K562 (cell line): ENCODE measurements around the gene LGALS7. TPM values are rescaled to one million over a fixed set of nuclear protein-coding genes. Genes with fewer than 3 reads are reported as not detected.
A peak's percentile ranks its signal among the peaks of the same experiment; 100 is the strongest.

Experiments used
- ATAC-seq: fragments of 200-7000 bp; cut with Tn5 transposase; 3 replicates; pipeline ENCODE4 v1.9.1; 2020; ENCODE audit warnings: moderate library complexity
- BruUV-seq: library from RNA; stranded (reverse); fragments of 400-500 nt; replicated peaks from 2 replicates; lab custom pipeline; 2021; lab: Mats Ljungman, UMichigan
- CTCF ChIA-PET: fragments of 300-600 bp; formaldehyde crosslinking; extraction: SDS; loops from one replicate; lab custom pipeline; 2021; ENCODE audit warnings: low intra/inter-chr PET ratio; lab: Yijun Ruan, JAX
- POLR2A ChIA-PET: fragments of 300-600, 350-650 bp; sonication (Branson Sonifier 250); formaldehyde crosslinking; extraction: SDS; loops from one replicate; lab custom pipeline; 2021; ENCODE audit warnings: antibody characterized with exemption, inconsistent platforms; lab: Yijun Ruan, JAX
- DNase-seq, 4 experiments: peaks; one replicate each; pipeline versions ENCODE4 v3.0.0 to v3.0.0-alpha.2; 2011 to 2018; ENCODE audit warnings: low spot score in 3 of 4, mixed read lengths in 3 of 4; ENCODE audit errors: extremely low read depth in 1 of 4
- FAIRE-seq: peaks from 2 replicates; lab custom pipeline; 2011; peaks lifted over from hg19 to GRCh38; lab: Jason Lieb, UNC
- H2AFZ ChIP-seq: 2 replicates; pipeline ENCODE4 v1.6.0; 2011; ENCODE audit warnings: low read depth, low read length, control low read depth, inconsistent platforms
- H3K27ac ChIP-seq: fragments of 200-600 bp; 3 replicates; pipeline ENCODE4 v1.8.0; 2011; ENCODE audit warnings: low read depth, mild to moderate bottlenecking, control low read depth, inconsistent platforms, low read length, moderate library complexity, mixed read lengths; ENCODE audit errors: extremely low read depth
- H3K27me3 ChIP-seq, 2 experiments: fragments of 300-600 bp in 1 of 2; 2 replicates in 1 of 2; 3 replicates in 1 of 2; pipeline versions ENCODE4 v1.6.0 to v1.8.0; 2011; ENCODE audit warnings: inconsistent platforms in 2 of 2, low read length in 2 of 2, mild to moderate bottlenecking in 1 of 2, mixed read lengths in 1 of 2, moderate library complexity in 1 of 2; ENCODE audit not compliant: control insufficient read depth in 2 of 2, insufficient read depth in 2 of 2
- H3K36me3 ChIP-seq: fragments of 300-600 bp; 3 replicates; pipeline ENCODE4 v1.8.0; 2011; ENCODE audit warnings: mild to moderate bottlenecking, low read length, inconsistent platforms; ENCODE audit not compliant: control insufficient read depth, insufficient read depth
- H3K4me1 ChIP-seq, 2 experiments: fragments of 200-600 bp in 1 of 2; replicated peaks in 1 of 2; 2 replicates in 1 of 2; 3 replicates in 1 of 2; pipeline versions ENCODE4 v1.5.1 to v1.8.0; 2011; ENCODE audit warnings: inconsistent platforms in 2 of 2, low read length in 2 of 2, mild to moderate bottlenecking in 1 of 2, mixed read lengths in 1 of 2, moderate library complexity in 1 of 2; ENCODE audit not compliant: control insufficient read depth in 2 of 2, insufficient read depth in 2 of 2
- H3K4me2 ChIP-seq: 2 replicates; pipeline ENCODE4 v1.6.1; 2011; ENCODE audit warnings: low read length, control low read depth, inconsistent platforms, mixed read lengths; ENCODE audit not compliant: insufficient read depth
- H3K4me3 ChIP-seq: fragments of 200-600 bp; sonication (generic), shearing (Covaris generic); 2 replicates; pipeline ENCODE4 v1.5.1; 2016; ENCODE audit warnings: control low read depth, inconsistent platforms
- H3K79me2 ChIP-seq: fragments of 200-600 bp; 3 replicates; pipeline ENCODE4 v1.8.0; 2011; ENCODE audit warnings: low read length, inconsistent platforms; ENCODE audit not compliant: control insufficient read depth, insufficient read depth
- H3K9ac ChIP-seq, 2 experiments: 2 replicates each; pipeline versions ENCODE4 v1.6.0 to v1.6.1; 2011; ENCODE audit warnings: low read depth in 2 of 2, low read length in 2 of 2, control low read depth in 1 of 2, inconsistent platforms in 1 of 2, mild to moderate bottlenecking in 1 of 2, mixed read lengths in 1 of 2; ENCODE audit not compliant: insufficient read depth in 1 of 2
- H3K9me1 ChIP-seq: one replicate; pipeline ENCODE4 v1.6.0; 2011; ENCODE audit warnings: inconsistent platforms, mild to moderate bottlenecking, low read length, moderate library complexity; ENCODE audit not compliant: control insufficient read depth, insufficient read depth
- H3K9me3 ChIP-seq: replicated peaks from 2 replicates; pipeline ENCODE4 v1.5.1; 2011; ENCODE audit warnings: low read depth, low read length, inconsistent platforms; ENCODE audit not compliant: control insufficient read depth, insufficient read depth
- H4K20me1 ChIP-seq: replicated peaks from 2 replicates; pipeline ENCODE4 v1.6.1; 2011; ENCODE audit warnings: low read length, inconsistent platforms, mixed read lengths; ENCODE audit not compliant: control insufficient read depth, insufficient read depth
- ADNP ChIP-seq: fragments of 200-800 bp; sonication (Bioruptor generic); IDR thresholded peaks from 2 replicates; pipeline ENCODE4 v1.6.1; 2016; ENCODE audit warnings: missing genetic modification characterization, missing compliant biosample characterization
- ARID4B ChIP-seq: sonication (generic); formaldehyde crosslinking; IDR thresholded peaks from 2 replicates; pipeline ENCODE4 v1.8.0; 2022; ENCODE audit warnings: mild to moderate bottlenecking, missing genetic modification reagents
- BCOR ChIP-seq: fragments of 450-650 bp; IDR thresholded peaks from 2 replicates; pipeline ENCODE4 v1.6.1; 2016
- BRF1 ChIP-seq: IDR thresholded peaks from 3 replicates; pipeline ENCODE4 v1.6.1; 2011; ENCODE audit warnings: borderline replicate concordance, mild to moderate bottlenecking; ENCODE audit not compliant: insufficient read length; ENCODE audit errors: extremely low read depth
- DMBX1 ChIP-seq: fragments of 250-450 bp; sonication (Bioruptor Pico); IDR thresholded peaks from 2 replicates; pipeline ENCODE4 v1.8.0; 2022; ENCODE audit warnings: inconsistent platforms, mild to moderate bottlenecking, moderate library complexity, borderline replicate concordance
- ESRRB ChIP-seq: fragments of 250-450 bp; sonication (Bioruptor Pico); IDR thresholded peaks from 2 replicates; pipeline ENCODE4 v1.5.0; 2020; ENCODE audit warnings: mild to moderate bottlenecking, moderate library complexity, borderline replicate concordance
- FOXP1 ChIP-seq: sonication (generic); formaldehyde crosslinking; IDR thresholded peaks from 2 replicates; pipeline ENCODE4 v1.8.0; 2022; ENCODE audit warnings: mild to moderate bottlenecking, missing genetic modification reagents
- HDAC2 ChIP-seq: fragments of 450-650 bp; IDR thresholded peaks from 2 replicates; pipeline ENCODE4 v1.6.1; 2016; ENCODE audit warnings: mild to moderate bottlenecking
- HNRNPH1 ChIP-seq: fragments of 200-400 bp; formaldehyde crosslinking; optimal IDR thresholded peaks from 2 replicates; pipeline ENCODE3; 2017; ENCODE audit warnings: low read depth, mild to moderate bottlenecking, low read length, moderate library complexity
- KDM1A ChIP-seq, 2 experiments: fragments of 450-650 bp; IDR thresholded peaks; 2 replicates each; pipeline ENCODE4 v1.6.1; 2016; ENCODE audit warnings: mild to moderate bottlenecking in 2 of 2
- MXI1 ChIP-seq: IDR thresholded peaks from 2 replicates; pipeline ENCODE4 v1.6.1; 2011; ENCODE audit warnings: low read depth, mild to moderate bottlenecking, improper control_type of control experiment, low read length
- PREB ChIP-seq: sonication (generic); formaldehyde crosslinking; IDR thresholded peaks from 2 replicates; pipeline ENCODE4 v1.8.1; 2023; ENCODE audit warnings: mild to moderate bottlenecking, missing genetic modification reagents
- RBM25 ChIP-seq: fragments of 200-400 bp; formaldehyde crosslinking; IDR thresholded peaks from 2 replicates; pipeline ENCODE4 v1.6.1; 2018; ENCODE audit warnings: low read length, low read depth, moderate library complexity; ENCODE audit not compliant: severe bottlenecking
- RCOR1 ChIP-seq, 2 experiments: IDR thresholded peaks; 2 replicates each; pipeline ENCODE4 v1.6.1; 2012; ENCODE audit warnings: low read depth in 2 of 2, low read length in 2 of 2, borderline replicate concordance in 1 of 2, improper control_type of control experiment in 1 of 2
- SMARCA5 ChIP-seq: fragments of 450-650 bp; IDR thresholded peaks from 2 replicates; pipeline ENCODE4 v1.6.1; 2016
- TAF15 ChIP-seq: fragments of 200-400 bp; formaldehyde crosslinking; IDR thresholded peaks from 2 replicates; pipeline ENCODE4 v1.6.1; 2017; ENCODE audit warnings: mild to moderate bottlenecking, low read depth, low read length, moderate library complexity
- TEAD1 ChIP-seq, 2 experiments: fragments of 450-650 bp in 1 of 2; sonication (generic) in 1 of 2; formaldehyde crosslinking; IDR thresholded peaks; 2 replicates each; pipeline versions ENCODE4 v1.4.0 to v1.8.0; 2020 to 2022; ENCODE audit warnings: mild to moderate bottlenecking in 2 of 2, missing genetic modification reagents in 1 of 2
- ZNF124 ChIP-seq: sonication (generic); formaldehyde crosslinking; IDR thresholded peaks from 2 replicates; pipeline ENCODE4 v1.8.1; 2022; ENCODE audit warnings: missing genetic modification reagents
- ZNF695 ChIP-seq: fragments of 450-650 bp; formaldehyde crosslinking; IDR thresholded peaks from 2 replicates; pipeline ENCODE4 v1.4.0; 2020; ENCODE audit warnings: mild to moderate bottlenecking, moderate library complexity
- ZNF764 ChIP-seq: fragments of 250-450 bp; sonication (Bioruptor Pico); IDR thresholded peaks from 2 replicates; pipeline ENCODE4 v1.4.0; 2020; ENCODE audit warnings: low read depth, mild to moderate bottlenecking, moderate library complexity
- WGBS: fragments of 100-300 bp; shearing (Covaris generic); methylation state at CpG from one replicate; pipeline ENCODE4 v1.1.6; 2016; ENCODE audit warnings: low coverage, mixed read lengths; ENCODE audit not compliant: insufficient coverage; ENCODE audit errors: missing lambda C conversion rate; 5-methylcytosine and 5-hydroxymethylcytosine counted together
- in situ Hi-C: fragments of 300-500 bp; cut with MboI; formaldehyde crosslinking; loops from 4 replicates; pipeline ENCODE4 v1.15.0; 2018; ENCODE audit warnings: inconsistent platforms, mixed read lengths
- intact Hi-C: fragments of 100-400 bp; cut with micrococcal nuclease; formaldehyde crosslinking; loops from 2 replicates; pipeline ENCODE4 v1.14.2; 2022
- polyA plus RNA-seq, 8 experiments: library from polyadenylated mRNA; depleted of rRNA in 4 of 8; stranded (reverse) in 5 of 8; unstranded in 3 of 8; fragments of >200 nt; fragmentation: Nextera tagmentation in 2 of 8; fragmentation: Illumina TruSeq in 1 of 8; extraction: Ambion mirVana in 2 of 8; extraction: Trizol in 1 of 8; gene quantifications; 2 replicates each; pipeline versions ENCODE4 v1.2.1 to v1.2.3, GENCODE V29; 2011 to 2014; ENCODE audit warnings: inconsistent platforms in 1 of 8, missing spikeins in 1 of 8
- total RNA-seq, 7 experiments: library from RNA; depleted of rRNA in 6 of 7; stranded (reverse); fragments of >200 nt in 6 of 7; fragmentation: Illumina TruSeq in 2 of 7; extraction: Trizol in 2 of 7; gene quantifications; 2 replicates each; pipeline versions ENCODE4 v1.2.1 to v1.2.3, GENCODE V29; 2011 to 2021; ENCODE audit warnings: low replicate concordance in 1 of 7

Gene LGALS7
- total and polyA plus RNA-seq, 9 of the 15 experiments (the other 6 are each of a cell fraction or from before 2014, with no cell fraction given) = not detected

- Histone ChIP-seq H3K4me2 (no peak within 1 kb of the TSS; the same call in 1 of the 2 replicates), H3K9me3 (no peaks in the 10 kb centered on the region), H3K79me2 (no peaks in the 10 kb centered on the region), H4K20me1 (no peaks in the 10 kb centered on the region), H3K27ac (no peak within 1 kb of the TSS), H3K27me3 (no peaks in the 10 kb centered on the region), H3K36me3 (no peaks in the 10 kb centered on the region), H3K9ac (peak within 1 kb of the TSS in 1 of 2 experiments; percentile 76; a peak in 2 of 4 replicates), H3K9me1 (no peaks in the 10 kb centered on the region), H2AFZ (peak within 1 kb of the TSS; percentile 45; the same call in 1 of the 2 replicates), H3K4me3 (no peak within 1 kb of the TSS), H3K4me1 (peaks cover 13 to 27% of the 10 kb centered on the region in 2 experiments; a peak in 4 of 5 replicates)
- DNase-seq (peak in 2 of 4 experiments; percentile 40 to 51), FAIRE-seq (peak; percentile 32), ATAC-seq (peak; percentile 28)
- POLR2A ChIA-PET = interaction anchor here (0.5 to 1.0 kb wide), 3 partner anchors 50 to 874 kb away, joined by 3 to 4 read pairs (median 3); no protein-coding TSS in a partner anchor
- intact Hi-C loops (no loop called here), in situ Hi-C loops (no loop called here)
- BruUV-seq = no TSS peak
- CTCF ChIA-PET = no interaction called here
- WGBS = 35% methylated on average over 7 of the region's 10 CpGs
- TF ChIP-seq RBM25 (peak; percentile 73), ZNF764 (CRISPR knock-in tag) (no peak), ADNP (tag) (no peak), DMBX1 (CRISPR knock-in tag) (no peak), SMARCA5 (0 out of 2 replicates have a peak, but pooled peaks have one; percentile 43), ARID4B (CRISPR knock-in tag) (no peak), ZNF124 (CRISPR knock-in tag) (no peak), PREB (CRISPR knock-in tag) (no peak), HDAC2 (0 out of 2 replicates have a peak, but pooled peaks have one; percentile 36), FOXP1 (CRISPR knock-in tag) (no peak), KDM1A (IDR thresholded peaks at IDR 0.05) (peak; percentile 72 to 80), BRF1 (no peak), ESRRB (CRISPR knock-in tag) (no peak), RCOR1 (IDR thresholded peaks at IDR 0.05; ENCODE audit: borderline replicate concordance in 1 of 2, low read depth in 2 of 2, low read length in 2 of 2) (peak in 1 of 2 experiments; percentile 62; a peak in 1 of 4 replicates), ZNF695 (CRISPR knock-in tag) (no peak), TAF15 (no peak), MXI1 (no peak), HNRNPH1 (no peak), TEAD1 (CRISPR knock-in tag; IDR thresholded peaks at IDR 0.05) (no peak), BCOR (peak; percentile 92)
These were observed 29.0 kb downstream of the LGALS7 start, which contains the start of gene CAPN12 for GRCh38 chr19:38744298-38744681. Gene CAPN12 (minus strand): TSS chr19:38744474. CDS start chr19:38744165, 309 bp downstream.
